Measurements from ENCODE around the gene HECW1.

- TF ChIP-seq POLR2AphosphoS5 (IDR thresholded peaks at IDR 0.05), result no peak
- TF ChIP-seq POLR2A (IDR thresholded peaks at IDR 0.05; ENCODE audit: low read depth), result no peak
- TF ChIP-seq CTCF (IDR thresholded peaks at IDR 0.05), result no peak
- no peak for TF ChIP-seq EP300 (IDR thresholded peaks at IDR 0.05)
Observed at GRCh38 chr7:43467406-43467805, 355.0 kb downstream of the HECW1 start.

All from esophagus muscularis mucosa (tissue), 4 donors.